GM18861 (cell line): Measurements from ENCODE around the gene TASP1.
"Not testable (repeated sequence)": the region's sequence is repeated elsewhere in the genome, so short reads cannot be mapped to it uniquely, and the experiment has no call there.

Experiments used
- ATAC-seq: cut with Tn5 transposase; IDR thresholded peaks from one replicate; pipeline ENCODE4 v1.9.1; 2021; ENCODE audit not compliant: unreplicated experiment

TASP1 gene

GRCh38 chr20:13648291-13649228 lies 9.8 kb upstream of the TASP1 start:
- ATAC-seq = no peak

- no peak for ATAC-seq
Observed at GRCh38 chr20:13644010-13644409, 5.3 kb upstream of the TASP1 start.

GRCh38 chr20:13639150-13639497 lies 392 bp upstream of the TASP1 start:
- no peak for ATAC-seq

GRCh38 chr20:13638162-13638495 lies 603 bp downstream of the TASP1 start:
- ATAC-seq = no peak

- no peak for ATAC-seq
Observed at GRCh38 chr20:13632431-13632830, 6.3 kb downstream of the TASP1 start.

GRCh38 chr20:13627525-13627924 lies 11.2 kb downstream of the TASP1 start:
- ATAC-seq = not testable (repeated sequence)

- no peak for ATAC-seq
Observed at GRCh38 chr20:13626724-13627123, 12.0 kb downstream of the TASP1 start.

- ATAC-seq = no peak
Observed at GRCh38 chr20:13625304-13625979, 13.3 kb downstream of the TASP1 start.

- not testable (repeated sequence) for ATAC-seq
Observed at GRCh38 chr20:13619415-13619814, 19.3 kb downstream of the TASP1 start.

GRCh38 chr20:13618456-13618855 lies 20.3 kb downstream of the TASP1 start:
- not testable (repeated sequence) for ATAC-seq

GRCh38 chr20:13617585-13617984 lies 21.1 kb downstream of the TASP1 start:
- ATAC-seq = not testable (repeated sequence)

- not testable (repeated sequence) for ATAC-seq
Observed at GRCh38 chr20:13616713-13617112, 22.0 kb downstream of the TASP1 start.

- no peak for ATAC-seq
Observed at GRCh38 chr20:13613917-13614316, 24.8 kb downstream of the TASP1 start.

- ATAC-seq = no peak
Observed at GRCh38 chr20:13611611-13612125, 27.1 kb downstream of the TASP1 start.

- ATAC-seq = no peak
Observed at GRCh38 chr20:13610184-13610583, 28.5 kb downstream of the TASP1 start.

- ATAC-seq = no peak
Observed at GRCh38 chr20:13608066-13608465, 30.7 kb downstream of the TASP1 start.

- not testable (repeated sequence) for ATAC-seq
Observed at GRCh38 chr20:13593423-13593822, 45.3 kb downstream of the TASP1 start.

GRCh38 chr20:13588049-13588448 lies 50.7 kb downstream of the TASP1 start:
- no peak for ATAC-seq

GRCh38 chr20:13587370-13587769 lies 51.4 kb downstream of the TASP1 start:
- no peak for ATAC-seq

GRCh38 chr20:13586133-13586532 lies 52.6 kb downstream of the TASP1 start:
- ATAC-seq = no peak

GRCh38 chr20:13581451-13581850 lies 57.3 kb downstream of the TASP1 start:
- ATAC-seq = no peak

- no peak for ATAC-seq
Observed at GRCh38 chr20:13580707-13581106, 58.0 kb downstream of the TASP1 start.
